ENCODE data around the gene MAP7. TPM values are rescaled to one million over a fixed set of nuclear protein-coding genes. Genes with fewer than 3 reads are reported as not detected.
A peak's percentile ranks its signal among the peaks of the same experiment; 100 is the strongest.

The MAP7 gene
- total RNA-seq, 2 donors from 2014 or later, result 35.1 to 45.2 TPM

DNA sequence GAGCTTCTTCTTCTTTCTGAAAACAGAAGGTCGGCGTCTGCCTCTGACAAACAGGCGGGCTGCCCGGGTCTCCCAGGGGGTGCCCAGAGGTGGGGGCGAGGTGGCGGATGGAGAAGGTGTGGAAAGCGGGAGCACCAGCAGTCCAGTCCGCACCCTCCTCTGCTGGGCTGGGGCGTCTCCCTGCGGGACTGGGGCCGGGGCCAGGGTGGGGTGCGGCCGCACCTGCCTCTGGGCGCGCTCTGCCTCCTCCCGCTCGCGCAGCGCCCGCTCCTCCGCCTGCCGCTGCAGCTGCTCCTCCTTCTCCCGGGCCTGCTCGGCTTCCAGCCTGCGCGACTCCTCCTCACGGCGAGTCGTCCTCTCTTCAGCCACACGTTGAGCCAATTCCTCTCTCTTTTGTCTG is 189.4 kb downstream of the MAP7 start:
- WGBS, result 93% methylated on average over 30 of the region's 30 CpGs
- DNase-seq (ENCODE audit: low spot score), result no peak
- no peaks in the 10 kb centered on the region for H3K27me3 ChIP-seq (replicated peaks; ENCODE audit: insufficient read depth)
- no peak overlapping the region for H3K4me3 ChIP-seq
- TF ChIP-seq POLR2AphosphoS5 (IDR thresholded peaks at IDR 0.05) (no peak), CTCF (IDR thresholded peaks at IDR 0.05) (no peak), POLR2A (IDR thresholded peaks at IDR 0.05) (no peak)
- H3K9me3 ChIP-seq, result no peaks in the 10 kb centered on the region
- H3K4me1 ChIP-seq (replicated peaks), result no peaks in the 10 kb centered on the region
- H3K27ac ChIP-seq, result peak overlapping the region in 1 of 2 donors; percentile 13
- intact Hi-C loops (cut with DNase I), result no loop called here
- no peaks in the 10 kb centered on the region for H3K36me3 ChIP-seq

DNA sequence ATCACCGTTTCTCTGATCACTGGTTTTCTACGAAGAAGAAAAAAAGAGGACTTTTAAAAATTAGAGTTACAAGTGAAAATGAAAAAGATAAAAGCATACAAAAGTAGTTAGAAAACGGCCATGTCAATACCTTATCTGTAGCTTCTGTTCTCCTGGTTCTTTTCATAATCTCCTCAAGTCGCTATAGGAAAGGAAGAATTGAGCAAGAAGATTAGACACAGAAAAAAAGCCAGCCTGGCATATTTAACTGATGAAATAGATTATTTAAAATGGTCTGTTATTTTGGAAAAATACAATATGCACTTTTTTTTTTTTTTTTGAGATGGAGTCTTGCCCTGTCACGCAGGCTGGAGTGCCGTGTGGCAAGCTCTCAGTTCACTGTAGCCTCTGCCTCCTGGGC is 190.4 kb downstream of the MAP7 start:
- no peak overlapping the region for H3K4me3 ChIP-seq
- no peak overlapping the region for H3K27ac ChIP-seq
- TF ChIP-seq POLR2A (IDR thresholded peaks at IDR 0.05), result no peak
- no peak for TF ChIP-seq CTCF (IDR thresholded peaks at IDR 0.05)
- H3K9me3 ChIP-seq, result no peaks in the 10 kb centered on the region
- no peak for DNase-seq (ENCODE audit: low spot score)
- H3K27me3 ChIP-seq (replicated peaks; ENCODE audit: insufficient read depth), result no peaks in the 10 kb centered on the region
- 84% methylated on average over 6 of the region's 6 CpGs for WGBS
- H3K36me3 ChIP-seq, result no peaks in the 10 kb centered on the region
- H3K4me1 ChIP-seq (replicated peaks), result no peaks in the 10 kb centered on the region
- intact Hi-C loops (cut with DNase I), result no loop called here

DNA sequence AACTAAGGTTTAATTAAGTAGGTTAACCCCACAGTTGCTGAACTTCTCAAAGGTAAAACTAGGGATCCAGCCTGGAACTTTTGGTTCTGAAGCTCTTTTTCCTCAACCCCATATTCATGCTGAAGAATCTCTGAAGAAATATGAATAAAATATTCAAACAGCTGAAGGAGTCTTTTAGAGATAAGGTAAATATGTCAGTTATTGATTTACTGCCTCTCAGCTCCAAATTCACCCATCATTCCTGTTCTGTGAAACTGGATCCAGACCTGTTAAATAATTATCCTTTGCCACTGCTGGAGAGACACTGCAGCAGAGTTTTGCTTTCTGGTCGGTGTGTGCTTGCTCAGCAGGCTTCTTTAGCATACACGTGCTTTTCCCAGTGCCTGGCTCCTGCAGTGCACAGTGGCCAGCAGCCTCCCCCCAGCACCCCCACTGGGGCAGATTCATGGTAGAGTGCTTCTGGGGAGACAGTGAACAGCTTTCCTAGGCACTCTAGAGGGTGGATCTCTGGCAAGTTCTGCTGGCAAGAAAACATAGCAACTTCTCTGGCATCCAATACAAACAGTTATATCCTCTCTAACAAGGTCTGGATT is 198.6 kb downstream of the MAP7 start:
- TF ChIP-seq POLR2AphosphoS5 (IDR thresholded peaks at IDR 0.05) (no peak), CTCF (IDR thresholded peaks at IDR 0.05) (no peak), POLR2A (IDR thresholded peaks at IDR 0.05) (no peak)
- Histone ChIP-seq H3K9me3 (no peaks in the 10 kb centered on the region), H3K27me3 (replicated peaks; ENCODE audit: insufficient read depth) (no peaks in the 10 kb centered on the region), H3K4me3 (no peak overlapping the region), H3K4me1 (replicated peaks) (no peaks in the 10 kb centered on the region), H3K36me3 (no peaks in the 10 kb centered on the region), H3K27ac (peak overlapping the region in 1 of 2 donors; percentile 18)
- intact Hi-C loops (cut with DNase I), result no loop called here
- WGBS, result 14% methylated on average over 2 of the region's 2 CpGs
- no peak for DNase-seq (ENCODE audit: low spot score)

DNA sequence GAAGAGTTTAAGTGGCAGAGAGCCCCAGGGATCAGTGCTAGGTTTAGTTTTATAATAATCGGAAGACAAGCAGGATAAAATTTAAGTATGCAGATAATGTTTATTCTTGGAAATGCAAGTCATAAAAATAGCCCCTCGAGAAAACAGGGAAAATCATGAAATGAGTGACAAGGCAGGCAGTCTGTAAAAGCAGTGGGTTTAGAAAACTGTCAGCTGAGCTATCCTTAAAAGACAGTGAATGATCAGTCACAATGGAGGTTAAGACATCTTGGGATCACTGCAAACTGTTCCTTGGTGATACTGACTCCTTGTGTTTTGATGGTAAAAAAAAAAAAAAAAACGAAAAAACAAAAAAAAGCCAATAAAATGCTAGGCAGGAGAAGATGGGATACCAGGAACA is 199.3 kb downstream of the MAP7 start:
- no peak overlapping the region for H3K27ac ChIP-seq
- no peaks in the 10 kb centered on the region for H3K9me3 ChIP-seq
- DNase-seq (ENCODE audit: low spot score), result no peak
- WGBS, result 55% methylated on average over 3 of the region's 3 CpGs
- no peaks in the 10 kb centered on the region for H3K27me3 ChIP-seq (replicated peaks; ENCODE audit: insufficient read depth)
- intact Hi-C loops (cut with DNase I), result no loop called here
- no peak overlapping the region for H3K4me3 ChIP-seq
- H3K36me3 ChIP-seq, result no peaks in the 10 kb centered on the region
- H3K4me1 ChIP-seq (replicated peaks), result no peaks in the 10 kb centered on the region
- TF ChIP-seq POLR2A (IDR thresholded peaks at IDR 0.05) (no peak), CTCF (IDR thresholded peaks at IDR 0.05) (no peak), POLR2AphosphoS5 (IDR thresholded peaks at IDR 0.05) (no peak)

- intact Hi-C loops (cut with DNase I), result no loop called here
- TF ChIP-seq POLR2A (IDR thresholded peaks at IDR 0.05) (no peak), CTCF (IDR thresholded peaks at IDR 0.05) (no peak), POLR2AphosphoS5 (IDR thresholded peaks at IDR 0.05) (no peak)
- DNase-seq (ENCODE audit: low spot score), result no peak
- 51% methylated on average over 2 of the region's 2 CpGs for WGBS
- no peaks in the 10 kb centered on the region for H3K4me1 ChIP-seq (replicated peaks)
- no peak overlapping the region for H3K4me3 ChIP-seq
- H3K27ac ChIP-seq, result no peak overlapping the region
- no peaks in the 10 kb centered on the region for H3K36me3 ChIP-seq
- H3K9me3 ChIP-seq, result no peaks in the 10 kb centered on the region
- H3K27me3 ChIP-seq (replicated peaks; ENCODE audit: insufficient read depth), result no peaks in the 10 kb centered on the region
These were observed 202.4 kb downstream of the MAP7 start for GRCh38 chr6:136347847-136348246.
